Astrocyte (in vitro differentiated cells and primary cell): ENCODE data around the gene LRRC74A.

Experiments
- CTCF ChIP-seq: IDR thresholded peaks from 2 replicates; pipeline ENCODE4 v1.5.1; 2011; ENCODE audit warnings: low read depth, mild to moderate bottlenecking, inconsistent platforms, low read length, moderate library complexity; ENCODE audit not compliant: insufficient read depth
- EZH2 ChIP-seq: IDR thresholded peaks from 2 replicates; pipeline ENCODE4 v1.6.1; 2012; ENCODE audit warnings: mild to moderate bottlenecking, low read length, inconsistent platforms; ENCODE audit not compliant: insufficient read depth

- no peak for TF ChIP-seq CTCF
- TF ChIP-seq EZH2 = no peak
Observed at GRCh38 chr14:76908834-76909233, 82.6 kb downstream of the LRRC74A start.
